Uterus (tissue), 2 donors: ENCODE measurements around the gene TPT1.

Experiments used
- CTCF ChIP-seq, 4 experiments: fragments of 200-600 bp in 2 of 4; fragments of 450-650 bp in 2 of 4; sonication (generic) in 2 of 4; IDR thresholded peaks; one replicate each; pipeline ENCODE4 v1.5.1; 2016 to 2019; ENCODE audit warnings: antibody characterized with exemption in 4 of 4, mild to moderate bottlenecking in 2 of 4, moderate library complexity in 1 of 4
- POLR2A ChIP-seq, 2 donors: fragments of 450-650 bp; IDR thresholded peaks; one replicate each; pipeline ENCODE4 v1.6.1; 2016; ENCODE audit warnings: antibody characterized with exemption in 2 of 2, mild to moderate bottlenecking in 1 of 2, moderate library complexity in 1 of 2

- TF ChIP-seq CTCF (IDR thresholded peaks at IDR 0.05): no peak
- TF ChIP-seq POLR2A (IDR thresholded peaks at IDR 0.05): no peak
These were observed 34.0 kb downstream of the TPT1 start for GRCh38 chr13:45306966-45307365.
